Measurements from ENCODE around the gene PLXNA4. TPM values are rescaled to one million over a fixed set of nuclear protein-coding genes. Genes with fewer than 3 reads are reported as not detected.

PLXNA4 gene
- total RNA-seq, 1 experiment from 2014 or later = 11.2 TPM

DNA sequence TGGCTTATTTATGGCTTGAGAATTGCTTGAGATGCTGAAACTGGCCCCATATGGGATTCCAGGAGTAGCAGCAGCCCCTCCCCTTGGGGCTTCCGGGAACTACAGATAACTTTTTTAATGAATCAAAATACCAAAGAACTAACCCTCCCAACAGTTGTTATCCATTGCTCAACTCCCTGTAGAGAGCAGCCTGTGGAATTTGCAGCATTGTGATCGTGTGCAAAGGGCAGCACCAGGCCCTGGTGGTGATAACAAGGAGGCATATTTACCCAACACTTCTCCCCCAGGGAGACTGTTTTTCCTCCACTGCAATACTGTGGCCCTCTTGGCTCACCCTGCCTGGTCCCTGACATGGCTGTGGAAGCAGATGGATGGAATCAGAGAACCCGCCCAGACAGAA lies 196.2 kb downstream of the PLXNA4 start:
- DNase-seq = no peak
- Histone ChIP-seq H3K9me3 (replicated peaks) (no peaks in the 10 kb centered on the region), H3K27me3 (no peaks in the 10 kb centered on the region), H3K4me1 (peaks cover 10% of the 10 kb centered on the region; the same call in 1 of the 2 replicates), H3K4me3 (no peak overlapping the region), H3K36me3 (no peaks in the 10 kb centered on the region), H3K27ac (no peak overlapping the region)

DNA sequence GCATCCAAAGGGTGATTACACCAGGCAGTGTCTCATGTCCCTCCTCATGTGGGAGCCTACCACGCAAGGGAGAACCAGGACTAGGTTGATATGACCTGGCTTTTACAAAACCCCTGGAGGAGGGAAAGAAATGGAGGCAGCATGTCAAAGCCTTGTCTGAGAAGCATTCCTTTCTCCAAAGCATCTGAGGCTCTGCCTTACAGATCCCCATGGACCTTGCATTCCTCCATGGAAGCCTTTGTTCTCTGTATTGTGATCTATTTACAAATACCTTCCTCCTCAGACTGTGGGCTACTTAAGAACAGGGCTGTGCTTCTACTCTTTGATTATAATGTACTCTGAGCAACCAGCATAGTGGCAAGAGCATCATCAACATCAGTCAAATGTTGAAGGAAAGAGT lies 197.0 kb downstream of the PLXNA4 start:
- H3K4me1 ChIP-seq = peaks cover 10% of the 10 kb centered on the region; the same call in 1 of the 2 replicates
- H3K27me3 ChIP-seq = no peaks in the 10 kb centered on the region
- H3K36me3 ChIP-seq = no peaks in the 10 kb centered on the region
- no peak overlapping the region for H3K27ac ChIP-seq
- no peak overlapping the region for H3K4me3 ChIP-seq
- no peak for DNase-seq
- H3K9me3 ChIP-seq (replicated peaks) = no peaks in the 10 kb centered on the region

DNA sequence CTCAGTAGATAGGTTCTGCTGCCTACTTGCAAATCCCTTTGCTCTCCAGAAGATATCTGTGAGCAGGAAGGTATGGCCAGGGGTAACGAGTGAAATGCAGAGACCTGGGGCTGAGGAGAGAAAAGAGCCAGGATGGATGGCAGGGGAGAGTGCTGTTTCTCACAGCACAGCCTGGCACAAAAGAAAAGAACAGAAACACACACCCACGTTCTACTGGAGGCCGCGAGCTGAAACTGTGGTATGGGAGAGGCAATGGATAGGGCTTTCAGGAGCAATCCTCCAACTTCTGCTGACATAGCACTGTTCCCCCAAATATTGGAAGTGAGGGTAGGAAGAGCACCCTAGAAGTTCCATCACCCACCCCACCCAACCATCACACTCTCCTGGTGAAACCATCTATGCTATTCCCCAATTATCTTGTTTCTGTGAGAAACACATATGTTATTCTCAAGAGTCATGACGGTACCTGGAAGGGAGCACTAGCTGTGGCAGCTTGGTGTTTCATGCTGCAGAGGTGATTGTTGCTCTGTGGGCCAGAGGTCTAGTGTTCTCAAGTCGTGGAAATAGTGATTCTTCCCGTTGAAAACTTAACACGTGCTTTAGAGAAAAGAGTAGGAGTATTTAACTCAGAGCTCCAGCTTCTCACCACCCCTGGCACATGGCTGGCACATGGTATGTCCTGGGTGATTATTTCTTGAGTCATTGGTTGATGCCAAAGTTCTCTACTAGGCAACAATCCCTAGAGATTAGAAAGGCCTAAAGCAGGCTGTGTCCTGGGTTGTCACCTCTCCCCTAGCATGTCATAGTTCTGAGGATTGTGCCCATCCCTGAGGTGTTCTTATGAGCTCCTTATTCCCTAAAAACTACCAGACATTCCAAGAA lies 198.3 kb downstream of the PLXNA4 start:
- H3K4me1 ChIP-seq = peaks cover 10% of the 10 kb centered on the region; the same call in 1 of the 2 replicates
- no peak overlapping the region for H3K4me3 ChIP-seq
- H3K27me3 ChIP-seq = no peaks in the 10 kb centered on the region
- H3K9me3 ChIP-seq (replicated peaks) = no peaks in the 10 kb centered on the region
- H3K27ac ChIP-seq = no peak overlapping the region
- no peak for DNase-seq
- H3K36me3 ChIP-seq = no peaks in the 10 kb centered on the region

DNA sequence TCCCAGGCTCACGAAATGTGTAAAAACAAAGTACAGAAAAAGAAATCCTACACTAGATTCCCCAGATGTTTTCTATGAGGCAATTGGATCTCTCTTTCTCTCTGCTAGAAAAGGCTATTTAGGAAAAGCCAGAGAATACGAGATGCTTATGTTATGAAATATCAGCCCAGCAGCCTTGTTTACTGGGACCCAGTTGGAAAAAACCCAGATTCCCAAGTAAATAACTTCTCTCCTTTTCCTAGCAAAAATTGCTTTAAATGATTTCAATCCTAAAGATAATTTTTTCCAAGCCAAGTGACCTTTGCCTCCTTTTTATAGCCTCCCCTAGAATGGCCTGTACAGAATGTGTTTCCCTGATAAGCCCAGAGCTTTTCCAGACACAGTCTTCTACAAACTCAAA lies 199.3 kb downstream of the PLXNA4 start:
- H3K27me3 ChIP-seq = no peaks in the 10 kb centered on the region
- H3K36me3 ChIP-seq = no peaks in the 10 kb centered on the region
- peaks cover 7% of the 10 kb centered on the region; the same call in 1 of the 2 replicates for H3K4me1 ChIP-seq
- no peaks in the 10 kb centered on the region for H3K9me3 ChIP-seq (replicated peaks)
- H3K27ac ChIP-seq = no peak overlapping the region
- H3K4me3 ChIP-seq = no peak overlapping the region
- no peak for DNase-seq

DNA sequence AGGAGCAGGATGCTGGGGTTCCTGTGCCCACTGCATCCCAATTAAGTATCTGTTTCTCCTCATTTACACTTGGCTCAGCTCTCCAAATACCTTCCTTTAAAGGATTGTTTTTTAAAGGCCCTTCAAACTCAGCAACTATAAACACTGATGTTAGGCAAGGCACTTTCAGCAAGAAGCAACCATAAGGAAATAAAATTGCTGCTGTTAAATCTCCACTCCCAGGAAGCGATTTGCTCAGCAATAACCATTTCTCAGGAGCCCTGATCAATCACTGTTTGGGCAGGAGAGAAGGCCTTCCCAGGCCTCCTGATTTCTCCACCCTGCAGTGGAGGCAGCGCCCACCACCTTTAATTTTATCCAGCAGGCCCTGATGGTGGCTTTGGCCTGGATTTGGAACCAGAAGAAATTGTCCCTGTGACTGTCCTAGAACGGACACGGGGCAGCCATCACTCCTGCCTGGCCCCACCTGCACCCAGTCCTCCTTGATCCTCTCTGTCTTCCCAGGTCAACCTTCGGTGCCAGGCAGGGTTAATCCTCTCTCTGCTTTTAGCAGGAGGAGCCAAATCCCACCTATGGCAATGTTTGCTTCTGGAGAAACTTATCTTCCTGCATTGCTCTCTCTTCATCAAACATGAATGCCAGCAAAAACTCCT lies 199.8 kb downstream of the PLXNA4 start:
- no peak for DNase-seq
- Histone ChIP-seq H3K27me3 (no peaks in the 10 kb centered on the region), H3K4me1 (peaks cover 2% of the 10 kb centered on the region; the same call in 1 of the 2 replicates), H3K4me3 (no peak overlapping the region), H3K27ac (no peak overlapping the region), H3K9me3 (replicated peaks) (no peaks in the 10 kb centered on the region), H3K36me3 (no peaks in the 10 kb centered on the region)

GRCh38 chr7:132373879-132374278 lies 202.4 kb downstream of the PLXNA4 start:
- Histone ChIP-seq H3K4me1 (no peaks in the 10 kb centered on the region), H3K36me3 (no peaks in the 10 kb centered on the region), H3K4me3 (no peak overlapping the region), H3K27ac (no peak overlapping the region), H3K27me3 (no peaks in the 10 kb centered on the region), H3K9me3 (replicated peaks) (no peaks in the 10 kb centered on the region)
- DNase-seq = no peak

DNA sequence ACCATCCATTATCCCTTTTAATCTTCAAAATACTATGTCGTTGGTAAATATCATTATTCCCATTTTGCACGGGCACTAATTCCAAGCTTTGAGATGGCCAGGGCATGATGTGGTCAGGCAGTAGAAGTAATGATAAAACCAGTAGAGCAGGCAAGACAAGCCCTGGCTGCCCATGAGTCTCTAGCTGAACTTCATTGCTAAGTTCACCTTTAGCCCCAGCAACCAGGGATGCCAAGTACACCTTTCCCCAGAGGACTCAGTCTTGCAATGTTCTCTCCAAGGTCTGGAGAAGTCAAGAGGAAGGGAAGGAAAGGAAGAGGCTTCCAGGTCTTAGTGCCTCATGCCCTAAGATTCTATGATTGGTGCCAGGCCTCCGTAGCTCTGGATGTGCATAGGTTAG lies 203.2 kb downstream of the PLXNA4 start:
- Histone ChIP-seq H3K4me1 (no peaks in the 10 kb centered on the region), H3K9me3 (replicated peaks) (no peaks in the 10 kb centered on the region), H3K36me3 (no peaks in the 10 kb centered on the region), H3K27ac (no peak overlapping the region), H3K27me3 (no peaks in the 10 kb centered on the region), H3K4me3 (no peak overlapping the region)
- DNase-seq = no peak

GRCh38 chr7:132371948-132372347 lies 204.3 kb downstream of the PLXNA4 start:
- Histone ChIP-seq H3K4me3 (no peak overlapping the region), H3K27me3 (no peaks in the 10 kb centered on the region), H3K9me3 (replicated peaks) (no peaks in the 10 kb centered on the region), H3K4me1 (no peaks in the 10 kb centered on the region), H3K36me3 (no peaks in the 10 kb centered on the region), H3K27ac (no peak overlapping the region)
- no peak for DNase-seq

GRCh38 chr7:132368246-132368900 lies 207.9 kb downstream of the PLXNA4 start:
- H3K27ac ChIP-seq = no peak overlapping the region
- H3K27me3 ChIP-seq = no peaks in the 10 kb centered on the region
- no peak for DNase-seq

GRCh38 chr7:132367795-132368194 lies 208.5 kb downstream of the PLXNA4 start:
- no peaks in the 10 kb centered on the region for H3K4me1 ChIP-seq
- no peak overlapping the region for H3K4me3 ChIP-seq
- no peaks in the 10 kb centered on the region for H3K36me3 ChIP-seq
- no peaks in the 10 kb centered on the region for H3K9me3 ChIP-seq (replicated peaks)
- no peak for DNase-seq
- H3K27me3 ChIP-seq = no peaks in the 10 kb centered on the region
- H3K27ac ChIP-seq = no peak overlapping the region

More at GRCh38 chr7:132368246-132368900, 207.9 kb downstream of the PLXNA4 start:
- Histone ChIP-seq H3K36me3 (no peaks in the 10 kb centered on the region), H3K4me1 (no peaks in the 10 kb centered on the region), H3K4me3 (no peak overlapping the region), H3K9me3 (replicated peaks) (no peaks in the 10 kb centered on the region)

DNA sequence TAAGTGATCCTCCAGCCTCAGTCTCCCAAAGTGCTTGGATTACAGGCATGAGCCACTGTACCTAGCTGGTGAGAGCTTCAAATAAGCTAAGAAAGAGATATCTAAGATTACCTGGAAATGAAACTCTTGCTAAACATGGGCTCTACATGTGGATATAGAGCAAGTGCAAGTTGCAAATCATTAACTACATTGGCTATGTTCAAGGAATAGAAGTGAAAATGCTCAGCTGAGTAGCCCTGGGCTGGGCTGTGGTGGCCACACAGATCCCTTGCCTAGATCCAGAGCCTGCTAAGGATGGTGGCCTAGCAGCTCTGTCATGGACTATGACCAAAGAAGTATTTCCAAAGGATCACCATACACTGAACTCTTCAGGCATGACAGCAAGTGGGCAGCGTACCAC lies 209.3 kb downstream of the PLXNA4 start:
- no peak for DNase-seq
- Histone ChIP-seq H3K36me3 (no peaks in the 10 kb centered on the region), H3K4me1 (no peaks in the 10 kb centered on the region), H3K27ac (no peak overlapping the region), H3K4me3 (no peak overlapping the region), H3K27me3 (no peaks in the 10 kb centered on the region), H3K9me3 (replicated peaks) (no peaks in the 10 kb centered on the region)

GRCh38 chr7:132364226-132364625 lies 212.0 kb downstream of the PLXNA4 start:
- Histone ChIP-seq H3K9me3 (replicated peaks) (no peaks in the 10 kb centered on the region), H3K27ac (no peak overlapping the region), H3K4me1 (no peaks in the 10 kb centered on the region), H3K27me3 (no peaks in the 10 kb centered on the region), H3K4me3 (no peak overlapping the region), H3K36me3 (no peaks in the 10 kb centered on the region)
- no peak for DNase-seq

DNA sequence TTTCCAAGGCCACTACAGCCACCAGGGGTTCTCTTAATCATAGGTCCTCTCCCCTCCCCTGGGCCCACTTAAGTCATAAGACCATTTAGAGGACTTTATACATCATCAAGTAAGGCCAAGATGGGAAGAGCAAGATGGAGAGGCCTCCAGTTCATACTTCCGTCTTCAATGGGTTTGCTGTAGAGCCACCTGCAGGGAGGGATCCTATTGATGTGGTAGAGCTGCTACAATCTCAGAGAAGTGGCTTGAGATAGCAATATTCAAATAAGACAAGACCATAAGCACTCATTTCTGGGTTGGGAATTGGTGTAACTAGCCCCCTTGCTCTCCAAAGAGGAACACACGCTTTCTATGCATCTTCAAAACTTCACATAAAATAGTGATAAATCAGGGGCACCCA lies 214.2 kb downstream of the PLXNA4 start:
- Histone ChIP-seq H3K36me3 (no peaks in the 10 kb centered on the region), H3K27me3 (no peaks in the 10 kb centered on the region), H3K27ac (no peak overlapping the region), H3K4me3 (no peak overlapping the region), H3K9me3 (replicated peaks) (no peaks in the 10 kb centered on the region), H3K4me1 (no peaks in the 10 kb centered on the region)
- DNase-seq = no peak

DNA sequence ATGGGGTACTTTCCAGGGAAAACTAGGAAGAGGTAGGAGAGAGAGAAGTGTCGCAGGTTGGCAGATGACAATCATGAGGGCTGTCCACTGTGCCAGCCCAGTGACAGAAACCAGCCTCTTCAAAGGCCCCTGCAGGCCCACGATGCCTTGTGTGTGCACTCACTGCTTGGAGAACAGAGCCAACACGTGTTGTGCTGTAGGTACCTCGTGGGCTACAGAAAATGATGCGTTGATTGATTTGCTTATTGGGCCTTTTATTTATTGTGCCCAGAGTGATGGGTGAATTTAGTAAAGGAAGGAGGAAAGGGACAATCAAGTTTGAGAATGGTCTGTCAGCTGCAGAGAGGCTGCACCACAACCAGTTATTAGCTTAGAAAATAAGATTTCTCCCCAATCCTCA lies 215.1 kb downstream of the PLXNA4 start:
- DNase-seq = no peak
- H3K36me3 ChIP-seq = no peaks in the 10 kb centered on the region
- no peak overlapping the region for H3K27ac ChIP-seq
- no peaks in the 10 kb centered on the region for H3K27me3 ChIP-seq
- H3K4me3 ChIP-seq = no peak overlapping the region
- H3K4me1 ChIP-seq = no peaks in the 10 kb centered on the region
- H3K9me3 ChIP-seq (replicated peaks) = no peaks in the 10 kb centered on the region

DNA sequence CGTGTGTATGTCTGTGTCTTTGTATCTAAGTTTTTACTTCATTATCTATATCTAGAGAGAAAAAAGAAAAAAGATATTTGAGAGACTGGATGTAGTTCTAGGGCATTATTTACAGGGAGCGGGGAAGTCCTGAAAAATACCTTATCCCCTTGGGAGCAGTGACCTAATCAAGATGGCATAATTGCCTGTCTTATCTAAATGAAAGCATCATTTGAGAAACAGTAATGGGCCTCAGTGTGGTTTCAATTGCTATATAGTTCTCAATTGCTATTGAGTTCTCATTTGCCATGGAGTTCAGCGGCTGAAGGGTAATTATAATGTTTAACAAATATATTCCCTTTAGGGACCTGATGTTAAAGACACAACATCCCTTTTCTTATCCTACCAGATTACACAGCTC lies 216.5 kb downstream of the PLXNA4 start:
- no peaks in the 10 kb centered on the region for H3K9me3 ChIP-seq (replicated peaks)
- no peak overlapping the region for H3K4me3 ChIP-seq
- no peak for DNase-seq
- no peak overlapping the region for H3K27ac ChIP-seq
- no peaks in the 10 kb centered on the region for H3K4me1 ChIP-seq
- H3K27me3 ChIP-seq = no peaks in the 10 kb centered on the region
- no peaks in the 10 kb centered on the region for H3K36me3 ChIP-seq
